Measurements from ENCODE around the gene QRSL1. TPM values are rescaled to one million over a fixed set of nuclear protein-coding genes. Genes with fewer than 3 reads are reported as not detected.

The QRSL1 gene
- total RNA-seq, 1 donor from 2014 or later = 9.7 TPM

DNA sequence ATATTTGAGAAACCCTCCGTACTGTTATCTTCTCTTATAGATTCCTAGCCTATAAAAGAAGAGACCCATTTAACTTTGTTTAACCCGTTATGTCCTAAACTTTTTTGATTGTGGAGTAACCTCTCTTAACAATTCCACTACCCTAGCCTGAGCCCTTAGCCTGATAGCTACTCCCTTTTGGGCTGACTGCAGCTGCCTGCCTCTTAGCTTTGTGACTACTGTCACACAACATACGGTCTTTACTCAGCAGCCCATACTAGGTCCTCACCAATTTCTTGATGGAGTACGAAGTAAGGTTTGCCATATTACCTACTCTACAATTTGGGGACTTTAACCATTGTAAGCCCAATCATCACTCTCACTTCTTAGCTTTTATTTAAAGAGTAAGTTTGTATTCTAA lies 72.7 kb downstream of the QRSL1 start:
- no peak overlapping the region for H3K27ac Mint-ChIP-seq (ENCODE audit: unreplicated experiment)
- H3K9me3 Mint-ChIP-seq (ENCODE audit: low read depth) = peaks cover 9% of the 10 kb centered on the region
- TF ChIP-seq, protein P1, sequence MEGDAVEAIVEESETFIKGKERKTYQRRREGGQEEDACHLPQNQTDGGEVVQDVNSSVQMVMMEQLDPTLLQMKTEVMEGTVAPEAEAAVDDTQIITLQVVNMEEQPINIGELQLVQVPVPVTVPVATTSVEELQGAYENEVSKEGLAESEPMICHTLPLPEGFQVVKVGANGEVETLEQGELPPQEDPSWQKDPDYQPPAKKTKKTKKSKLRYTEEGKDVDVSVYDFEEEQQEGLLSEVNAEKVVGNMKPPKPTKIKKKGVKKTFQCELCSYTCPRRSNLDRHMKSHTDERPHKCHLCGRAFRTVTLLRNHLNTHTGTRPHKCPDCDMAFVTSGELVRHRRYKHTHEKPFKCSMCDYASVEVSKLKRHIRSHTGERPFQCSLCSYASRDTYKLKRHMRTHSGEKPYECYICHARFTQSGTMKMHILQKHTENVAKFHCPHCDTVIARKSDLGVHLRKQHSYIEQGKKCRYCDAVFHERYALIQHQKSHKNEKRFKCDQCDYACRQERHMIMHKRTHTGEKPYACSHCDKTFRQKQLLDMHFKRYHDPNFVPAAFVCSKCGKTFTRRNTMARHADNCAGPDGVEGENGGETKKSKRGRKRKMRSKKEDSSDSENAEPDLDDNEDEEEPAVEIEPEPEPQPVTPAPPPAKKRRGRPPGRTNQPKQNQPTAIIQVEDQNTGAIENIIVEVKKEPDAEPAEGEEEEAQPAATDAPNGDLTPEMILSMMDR (IDR thresholded peaks at IDR 0.05) = no peak
- no peak for DNase-seq (ENCODE audit: low spot score)
- no peak overlapping the region for H3K4me3 Mint-ChIP-seq (ENCODE audit: unreplicated experiment)
- no peaks in the 10 kb centered on the region for H3K4me1 Mint-ChIP-seq (ENCODE audit: low read depth)
- H3K36me3 Mint-ChIP-seq (ENCODE audit: low read depth) = peaks cover 1% of the 10 kb centered on the region
- peaks cover 46% of the 10 kb centered on the region for H3K27me3 Mint-ChIP-seq (ENCODE audit: low read depth)

DNA sequence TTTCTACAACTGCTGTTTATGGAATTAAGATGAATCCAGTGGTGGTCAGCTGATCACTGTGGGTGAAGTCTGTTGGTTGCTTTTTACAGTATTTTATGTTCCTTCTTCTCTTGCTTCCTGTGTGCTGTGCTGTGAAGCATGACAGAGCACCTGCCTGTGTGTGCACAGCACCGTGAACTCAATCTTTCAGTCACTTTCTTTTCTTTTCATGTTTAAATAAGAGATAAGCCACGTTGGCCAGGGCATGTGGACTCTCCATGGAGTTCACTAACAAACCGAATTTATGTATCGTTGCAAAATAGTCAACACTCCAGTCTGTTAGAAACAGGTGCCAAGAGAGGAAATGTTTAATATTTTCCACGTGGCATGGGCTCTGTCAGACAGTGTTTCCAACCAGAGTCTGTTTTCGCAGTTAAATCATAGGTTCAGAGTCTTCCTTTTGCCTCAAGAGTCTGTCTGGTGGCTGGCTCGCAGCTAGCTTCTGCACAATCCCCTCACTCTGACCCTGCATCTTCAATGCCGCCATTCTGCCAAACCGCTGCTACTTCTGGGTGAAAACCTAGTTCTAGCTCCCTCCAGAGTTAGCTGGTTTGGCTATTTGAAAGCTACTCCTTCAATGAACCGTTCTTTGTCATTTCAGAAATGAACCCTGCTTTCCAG lies 73.2 kb downstream of the QRSL1 start:
- Mint-ChIP-seq H3K4me3 (ENCODE audit: unreplicated experiment) (no peak overlapping the region), H3K36me3 (ENCODE audit: low read depth) (peaks cover 1% of the 10 kb centered on the region), H3K9me3 (ENCODE audit: low read depth) (peaks cover 9% of the 10 kb centered on the region), H3K4me1 (ENCODE audit: low read depth) (no peaks in the 10 kb centered on the region), H3K27ac (ENCODE audit: unreplicated experiment) (no peak overlapping the region), H3K27me3 (ENCODE audit: low read depth) (peaks cover 46% of the 10 kb centered on the region)
- TF ChIP-seq, protein P1 (IDR thresholded peaks at IDR 0.05) = no peak
- DNase-seq (ENCODE audit: low spot score) = no peak

DNA sequence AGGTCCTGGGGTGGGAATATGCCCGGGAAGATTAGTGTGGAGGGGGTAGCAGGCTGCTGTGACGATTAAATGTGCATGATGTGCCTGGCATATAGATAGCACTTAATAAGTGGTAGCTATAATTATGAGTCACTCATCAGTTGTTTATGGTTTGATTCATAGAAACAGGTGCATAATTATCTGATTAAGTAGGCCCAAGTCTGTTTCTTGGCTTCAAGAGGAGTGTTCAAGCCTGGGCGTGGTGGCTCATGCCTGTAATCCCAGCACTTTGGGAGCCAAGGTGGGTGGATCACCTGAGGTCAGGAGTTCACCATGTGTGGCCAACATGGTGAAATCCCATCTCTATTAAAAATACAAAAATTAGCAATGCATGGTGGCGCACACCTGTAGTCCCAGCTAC lies 74.9 kb downstream of the QRSL1 start:
- no peak for DNase-seq (ENCODE audit: low spot score)
- no peak overlapping the region for H3K4me3 Mint-ChIP-seq (ENCODE audit: unreplicated experiment)
- no peak overlapping the region for H3K27ac Mint-ChIP-seq (ENCODE audit: unreplicated experiment)
- H3K9me3 Mint-ChIP-seq (ENCODE audit: low read depth) = peaks cover 9% of the 10 kb centered on the region
- no peaks in the 10 kb centered on the region for H3K4me1 Mint-ChIP-seq (ENCODE audit: low read depth)
- H3K27me3 Mint-ChIP-seq (ENCODE audit: low read depth) = peaks cover 52% of the 10 kb centered on the region
- TF ChIP-seq, protein P1 (IDR thresholded peaks at IDR 0.05) = no peak
- peaks cover 3% of the 10 kb centered on the region for H3K36me3 Mint-ChIP-seq (ENCODE audit: low read depth)

DNA sequence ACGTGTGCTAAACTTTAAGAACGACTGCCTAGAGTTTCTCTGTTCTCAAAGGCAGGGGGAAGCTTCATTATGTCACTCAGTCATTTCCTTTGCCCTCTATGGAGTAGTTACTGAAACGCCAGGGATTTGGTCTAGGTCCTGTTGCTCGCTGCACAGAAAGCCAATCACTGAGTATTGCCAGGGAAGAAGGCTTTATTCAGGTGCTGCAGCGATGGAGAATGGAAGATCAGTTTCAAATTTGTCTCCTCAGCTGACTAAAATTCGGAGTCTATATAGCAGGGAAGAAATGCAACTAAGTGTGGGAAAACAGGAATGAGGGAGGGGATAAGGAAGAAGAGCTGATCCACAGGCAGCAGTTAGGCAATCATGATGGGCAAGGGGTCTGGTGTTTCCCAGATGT lies 75.8 kb downstream of the QRSL1 start:
- Mint-ChIP-seq H3K4me1 (ENCODE audit: low read depth) (no peaks in the 10 kb centered on the region), H3K9me3 (ENCODE audit: low read depth) (peaks cover 9% of the 10 kb centered on the region)

DNA sequence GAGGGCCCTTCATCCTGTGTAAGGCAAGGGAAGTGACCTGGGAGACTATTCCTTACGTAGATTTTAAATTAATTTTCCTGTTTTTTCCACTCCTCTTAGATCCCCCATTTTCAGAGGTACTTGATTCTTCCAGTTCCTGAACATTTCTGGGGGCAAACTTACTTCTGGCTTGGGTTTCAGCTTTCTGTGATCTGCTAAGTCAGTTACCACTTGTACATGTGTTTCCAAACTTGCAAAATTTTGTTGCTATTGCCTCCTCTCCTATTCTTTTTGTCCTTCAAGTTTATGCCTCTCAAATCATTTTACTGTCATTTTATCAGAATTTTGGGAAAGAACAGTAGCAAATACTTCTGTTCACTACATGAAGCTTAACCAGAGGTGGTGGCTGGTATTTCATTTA lies 81.2 kb downstream of the QRSL1 start:
- Mint-ChIP-seq H3K36me3 (ENCODE audit: low read depth) (peaks cover 2% of the 10 kb centered on the region), H3K4me3 (ENCODE audit: unreplicated experiment) (no peak overlapping the region), H3K9me3 (ENCODE audit: low read depth) (peaks cover 3% of the 10 kb centered on the region), H3K4me1 (ENCODE audit: low read depth) (no peaks in the 10 kb centered on the region), H3K27me3 (ENCODE audit: low read depth) (peaks cover 22% of the 10 kb centered on the region), H3K27ac (ENCODE audit: unreplicated experiment) (no peak overlapping the region)
- DNase-seq (ENCODE audit: low spot score) = no peak
- TF ChIP-seq, protein P1 (IDR thresholded peaks at IDR 0.05) = no peak

More for the DNA sequence above, 75.8 kb downstream of the QRSL1 start:
- Mint-ChIP-seq H3K27ac (ENCODE audit: unreplicated experiment) (no peak overlapping the region), H3K27me3 (ENCODE audit: low read depth) (peaks cover 48% of the 10 kb centered on the region), H3K36me3 (ENCODE audit: low read depth) (peaks cover 3% of the 10 kb centered on the region), H3K4me3 (ENCODE audit: unreplicated experiment) (no peak overlapping the region)
- DNase-seq (ENCODE audit: low spot score) = no peak
- TF ChIP-seq, protein P1 (IDR thresholded peaks at IDR 0.05) = no peak
